HG02852 (cell line): ENCODE data around the gene CTDSP2.
"Not testable (repeated sequence)": the region's sequence is repeated elsewhere in the genome, so short reads cannot be mapped to it uniquely, and the experiment has no call there.

Source experiments
- ATAC-seq: cut with Tn5 transposase; IDR thresholded peaks from one replicate; pipeline ENCODE4 v1.9.1; 2021; ENCODE audit warnings: mild to moderate bottlenecking, moderate library complexity; ENCODE audit not compliant: unreplicated experiment

CTDSP2 gene

GRCh38 chr12:57783861-57784260, 62.7 kb downstream of the CTDSP2 start:
- no peak for ATAC-seq

- ATAC-seq = no peak
Observed at GRCh38 chr12:57783466-57783801, 63.1 kb downstream of the CTDSP2 start.

- ATAC-seq = peak; percentile 94
Observed at GRCh38 chr12:57782608-57783465, 63.7 kb downstream of the CTDSP2 start, which contains the start of gene TSFM. Gene TSFM (plus strand): TSS chr12:57782787. CDS start chr12:57782802, 15 bp downstream.

GRCh38 chr12:57782243-57782607, 64.3 kb downstream of the CTDSP2 start:
- ATAC-seq = peak; percentile 21

- ATAC-seq = no peak
Observed at GRCh38 chr12:57781801-57782200, 64.7 kb downstream of the CTDSP2 start.

- ATAC-seq = no peak
Observed at GRCh38 chr12:57781244-57781643, 65.3 kb downstream of the CTDSP2 start.

- no peak for ATAC-seq
Observed at GRCh38 chr12:57780284-57780897, 66.1 kb downstream of the CTDSP2 start.

GRCh38 chr12:57779736-57780135, 66.8 kb downstream of the CTDSP2 start:
- ATAC-seq = no peak

- no peak for ATAC-seq
Observed at GRCh38 chr12:57777911-57778310, 68.6 kb downstream of the CTDSP2 start.

GRCh38 chr12:57777367-57777766, 69.2 kb downstream of the CTDSP2 start:
- ATAC-seq = no peak

- ATAC-seq = no peak
Observed at GRCh38 chr12:57776247-57776587, 70.3 kb downstream of the CTDSP2 start.

- no peak for ATAC-seq
Observed at GRCh38 chr12:57775563-57776246, 70.8 kb downstream of the CTDSP2 start.

GRCh38 chr12:57775044-57775443, 71.5 kb downstream of the CTDSP2 start:
- no peak for ATAC-seq

GRCh38 chr12:57774634-57775033, 71.9 kb downstream of the CTDSP2 start:
- not testable (repeated sequence) for ATAC-seq

- ATAC-seq = peak; percentile 27
Observed at GRCh38 chr12:57772429-57773322, 73.9 kb downstream of the CTDSP2 start, which contains the start of gene EEF1AKMT3. Gene EEF1AKMT3 (plus strand): TSS chr12:57772614. CDS start chr12:57772725, 111 bp downstream.

- peak; percentile 80 for ATAC-seq
Observed at GRCh38 chr12:57771873-57772428, 74.6 kb downstream of the CTDSP2 start, which contains the start of gene METTL1. Gene METTL1 (minus strand): TSS chr12:57772105. CDS start chr12:57772083, 22 bp downstream.

- ATAC-seq = peak; percentile 76
Observed at GRCh38 chr12:57771236-57771872, 75.2 kb downstream of the CTDSP2 start.

- ATAC-seq = no peak
Observed at GRCh38 chr12:57770734-57771133, 75.8 kb downstream of the CTDSP2 start.
